Stimulated activated CD8-positive, alpha-beta memory T cell treated with anti-CD3 and anti-CD28 coated beads, Interleukin-15, amount 100 ng/mL, for 4 hours (primary cell): ENCODE measurements around the gene TBC1D2B.

ENCODE experiments used
- DNase-seq, 2 donors: peaks; one replicate each; pipeline ENCODE4 v3.0.0-alpha.2; 2020; ENCODE audit warnings: low read depth in 2 of 2

Gene TBC1D2B

GRCh38 chr15:78072080-78072892, 5.2 kb downstream of the TBC1D2B start:
- DNase-seq = peak in 1 of 2 donors; percentile 41

DNA sequence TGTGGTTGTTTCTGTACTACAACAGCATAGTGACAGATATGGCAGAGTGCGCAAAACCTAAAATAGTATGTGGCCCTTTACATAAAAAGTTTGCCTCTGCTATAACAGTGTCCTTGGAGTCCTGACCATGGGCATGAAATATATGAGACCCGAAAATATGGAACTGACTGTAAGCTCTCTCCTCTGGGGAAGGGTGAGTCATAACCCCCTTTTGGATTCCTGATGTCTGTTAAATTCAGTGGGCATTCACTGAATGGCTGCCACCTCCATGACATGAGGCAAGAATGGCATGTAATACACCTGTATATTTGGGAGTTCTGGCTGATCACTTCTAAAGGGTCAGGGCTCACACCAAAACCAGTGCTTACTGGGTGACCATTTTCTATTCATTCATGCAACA, 6.1 kb downstream of the TBC1D2B start:
- DNase-seq = no peak

GRCh38 chr15:78070049-78070700, 7.3 kb downstream of the TBC1D2B start:
- no peak for DNase-seq

DNA sequence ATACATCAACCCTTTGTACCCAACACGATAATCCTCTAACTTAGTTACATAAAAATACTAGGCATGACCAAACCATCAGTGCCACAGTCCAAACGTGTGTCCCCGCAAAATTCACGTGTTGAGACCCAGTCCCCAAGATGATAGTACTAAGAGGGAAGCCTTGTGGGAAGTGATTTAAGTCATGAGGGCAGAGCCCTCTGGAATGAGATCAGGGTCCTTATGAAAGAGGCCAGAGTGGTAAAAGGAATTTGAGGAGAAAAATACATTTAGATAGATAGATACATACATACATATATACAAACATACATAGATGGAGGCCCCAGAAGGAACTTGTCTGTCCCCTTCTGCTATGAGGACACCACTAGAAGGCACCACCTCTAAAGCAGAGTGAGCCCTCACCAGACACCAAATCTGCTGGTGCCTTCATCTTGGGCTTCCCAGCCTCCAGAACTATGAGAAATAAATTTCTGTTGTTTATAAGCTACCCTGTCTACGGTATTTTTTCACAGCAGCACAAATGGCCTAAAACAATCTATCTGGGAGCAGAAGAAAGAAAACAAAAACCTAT, 8.0 kb downstream of the TBC1D2B start:
- no peak for DNase-seq

- DNase-seq = no peak
These were observed 8.5 kb downstream of the TBC1D2B start for GRCh38 chr15:78069052-78069414.

- no peak for DNase-seq
These were observed 9.9 kb downstream of the TBC1D2B start for GRCh38 chr15:78067328-78068228.

- no peak for DNase-seq
These were observed 11.3 kb downstream of the TBC1D2B start for GRCh38 chr15:78065973-78066946.

DNA sequence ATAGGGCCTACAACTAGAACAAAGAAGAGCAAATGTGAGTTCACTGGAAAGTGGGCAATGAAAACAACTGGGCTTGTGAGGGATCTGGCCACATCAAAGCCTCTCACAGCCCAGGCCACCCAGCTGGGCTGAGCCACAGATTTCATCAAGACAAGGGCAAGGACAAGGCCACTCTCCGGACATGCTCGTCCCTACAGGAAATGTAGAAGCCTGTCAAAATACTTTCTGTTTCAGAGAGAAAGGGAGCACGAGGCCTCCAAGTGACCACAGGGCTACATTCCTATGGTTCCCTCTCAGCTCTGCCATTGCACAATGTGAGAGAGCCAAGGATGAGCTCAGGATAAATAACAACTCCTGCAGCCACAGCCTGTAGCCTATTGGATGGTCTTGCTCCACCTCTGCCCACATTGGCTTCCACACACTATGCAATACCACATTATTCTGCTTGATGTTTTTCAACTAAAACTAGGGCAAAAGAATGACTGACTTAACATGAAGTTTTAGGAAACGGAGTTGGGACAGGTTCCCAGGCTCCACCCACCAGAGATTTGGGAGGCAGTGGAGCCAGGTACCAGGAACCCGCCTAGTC, 12.1 kb downstream of the TBC1D2B start:
- DNase-seq = no peak

DNA sequence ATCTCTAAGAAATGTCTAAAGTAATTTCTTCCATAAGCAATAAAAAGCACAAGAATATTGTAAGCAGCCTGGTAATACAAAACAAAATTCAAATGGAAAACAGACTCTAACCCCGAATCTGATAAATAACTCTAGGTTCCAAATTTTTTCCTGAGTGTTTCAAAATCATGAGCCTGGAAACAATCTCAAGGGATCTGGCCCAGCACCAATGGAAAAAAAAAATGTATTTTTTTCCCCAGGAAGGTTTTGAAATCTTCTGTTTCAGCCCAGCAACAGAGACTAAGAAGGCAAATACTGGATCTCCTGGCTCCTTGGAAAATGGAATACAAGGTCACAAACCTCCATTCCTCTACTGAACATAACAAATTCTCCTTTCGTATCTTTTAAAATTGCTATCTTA, 13.0 kb downstream of the TBC1D2B start:
- no peak for DNase-seq

DNA sequence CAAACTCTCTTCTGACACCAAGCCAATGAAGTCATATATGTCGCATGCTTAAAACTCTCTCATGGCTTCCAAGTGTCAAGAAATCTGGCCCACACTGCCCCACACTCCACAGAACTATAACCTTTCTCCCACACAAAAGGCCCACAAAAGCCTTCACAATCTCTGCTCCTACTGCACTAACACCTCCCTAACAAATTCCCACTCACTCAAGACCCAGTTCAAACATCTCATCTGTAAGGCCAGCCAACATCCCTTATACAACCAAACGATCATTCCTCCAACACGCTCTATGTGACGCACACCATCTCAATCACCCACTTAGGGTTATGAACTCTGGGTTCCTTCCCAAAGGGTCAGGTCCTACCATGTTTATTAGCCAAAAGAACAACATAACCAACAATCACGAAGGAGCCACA, 13.5 kb downstream of the TBC1D2B start:
- DNase-seq = no peak

DNA sequence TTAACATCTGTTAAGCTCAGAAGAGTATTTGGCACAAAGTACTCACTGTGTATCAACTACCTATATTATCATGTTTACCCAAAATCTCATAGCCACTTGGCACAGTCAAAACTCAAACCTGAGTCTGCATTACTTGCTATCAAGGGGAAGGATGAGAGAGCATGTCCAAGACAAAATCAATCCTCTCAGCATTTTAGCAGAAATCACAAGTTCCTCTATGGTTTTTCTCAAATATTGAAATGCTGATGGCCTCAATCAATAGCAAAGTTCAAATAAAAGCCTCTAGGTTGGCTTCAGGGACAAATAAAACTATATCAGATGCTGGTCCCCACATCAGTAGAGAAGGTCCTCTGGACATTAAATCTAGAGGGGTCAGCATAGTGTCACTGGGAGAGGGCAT, 14.3 kb downstream of the TBC1D2B start:
- DNase-seq = no peak

GRCh38 chr15:78061963-78062427, 15.5 kb downstream of the TBC1D2B start:
- peak in 1 of 2 donors; percentile 46 for DNase-seq

DNA sequence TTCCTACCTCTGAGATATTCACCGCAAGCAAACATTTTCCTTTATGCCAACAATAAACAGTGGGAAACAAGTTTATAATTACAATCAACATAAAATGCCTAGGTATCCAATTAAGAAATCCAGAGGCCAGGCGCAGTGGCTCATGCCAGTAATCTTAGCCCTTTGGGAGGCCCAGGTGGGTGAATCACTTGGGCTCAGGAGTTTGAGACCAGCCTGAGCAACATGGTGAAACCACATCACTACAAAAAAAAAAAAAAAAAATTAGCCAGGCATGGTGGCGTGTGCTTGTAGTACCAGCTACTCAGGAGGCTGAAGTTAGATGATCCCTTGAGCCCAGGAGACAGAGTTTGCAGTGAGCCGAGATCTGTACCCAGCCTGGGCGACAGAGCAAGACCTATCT, 17.3 kb downstream of the TBC1D2B start:
- no peak for DNase-seq

DNA sequence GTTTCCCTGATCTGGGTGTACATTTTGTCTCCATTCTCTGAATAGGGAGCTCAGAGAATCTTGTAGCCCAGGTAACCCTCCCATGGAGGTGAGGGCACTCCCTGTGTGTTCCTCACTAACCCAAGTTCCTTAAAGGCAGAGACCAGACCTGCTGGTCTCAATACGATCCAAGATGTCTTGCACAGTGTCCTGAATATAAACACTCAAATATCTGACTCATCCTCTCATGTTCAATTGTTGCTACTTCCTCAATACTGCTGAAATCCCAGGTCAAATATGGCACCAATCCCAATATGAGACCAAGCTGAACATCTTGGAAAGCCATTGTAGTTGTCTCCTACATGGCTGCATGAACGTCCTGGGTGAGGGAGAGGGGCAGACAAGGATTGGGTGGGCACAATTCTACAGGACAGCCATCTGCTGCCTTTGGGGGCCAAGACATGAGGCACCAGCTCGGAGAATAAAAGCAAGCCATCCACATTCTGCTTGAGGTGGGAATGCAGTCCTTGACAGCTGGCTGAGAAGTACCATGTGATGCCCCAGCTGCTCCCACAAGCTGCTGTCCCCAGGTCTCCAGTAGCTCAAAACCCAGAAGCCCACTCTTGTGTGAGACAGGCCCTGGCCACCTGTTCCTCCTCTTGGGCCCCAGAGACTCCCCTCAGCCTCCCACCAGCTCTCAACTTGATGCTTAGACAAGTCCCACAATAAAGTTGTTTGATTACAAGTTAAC, 18.2 kb downstream of the TBC1D2B start:
- DNase-seq = no peak

DNA sequence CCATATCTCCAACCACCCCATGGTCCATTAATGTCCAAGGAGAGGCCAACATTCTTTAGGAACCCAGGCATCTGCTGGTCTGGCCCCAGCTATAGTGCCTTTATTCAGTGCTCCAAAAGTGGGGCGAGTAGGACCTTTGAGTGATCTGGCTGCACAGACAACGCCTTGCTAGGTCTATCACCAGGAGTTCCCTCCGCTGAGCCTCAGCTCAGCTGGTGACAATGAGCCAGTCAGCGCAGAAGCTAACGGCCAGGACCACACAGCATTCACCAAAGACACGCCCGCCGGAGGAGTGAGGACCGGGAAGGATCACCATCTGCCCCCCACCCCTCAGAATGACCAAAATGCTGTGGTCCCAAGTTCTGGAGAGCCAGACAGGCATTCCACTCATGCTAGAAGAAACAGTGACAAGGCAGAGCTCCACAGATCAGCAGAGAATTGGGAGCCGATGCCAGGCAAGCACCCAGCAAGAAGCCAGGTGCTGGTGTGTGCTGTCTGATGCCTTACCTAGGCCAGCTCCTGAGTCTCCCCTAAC, 19.0 kb downstream of the TBC1D2B start:
- DNase-seq = no peak

- DNase-seq = no peak
These were observed 19.7 kb downstream of the TBC1D2B start for GRCh38 chr15:78057803-78058202.

GRCh38 chr15:78056714-78057269, 20.7 kb downstream of the TBC1D2B start:
- no peak for DNase-seq

DNA sequence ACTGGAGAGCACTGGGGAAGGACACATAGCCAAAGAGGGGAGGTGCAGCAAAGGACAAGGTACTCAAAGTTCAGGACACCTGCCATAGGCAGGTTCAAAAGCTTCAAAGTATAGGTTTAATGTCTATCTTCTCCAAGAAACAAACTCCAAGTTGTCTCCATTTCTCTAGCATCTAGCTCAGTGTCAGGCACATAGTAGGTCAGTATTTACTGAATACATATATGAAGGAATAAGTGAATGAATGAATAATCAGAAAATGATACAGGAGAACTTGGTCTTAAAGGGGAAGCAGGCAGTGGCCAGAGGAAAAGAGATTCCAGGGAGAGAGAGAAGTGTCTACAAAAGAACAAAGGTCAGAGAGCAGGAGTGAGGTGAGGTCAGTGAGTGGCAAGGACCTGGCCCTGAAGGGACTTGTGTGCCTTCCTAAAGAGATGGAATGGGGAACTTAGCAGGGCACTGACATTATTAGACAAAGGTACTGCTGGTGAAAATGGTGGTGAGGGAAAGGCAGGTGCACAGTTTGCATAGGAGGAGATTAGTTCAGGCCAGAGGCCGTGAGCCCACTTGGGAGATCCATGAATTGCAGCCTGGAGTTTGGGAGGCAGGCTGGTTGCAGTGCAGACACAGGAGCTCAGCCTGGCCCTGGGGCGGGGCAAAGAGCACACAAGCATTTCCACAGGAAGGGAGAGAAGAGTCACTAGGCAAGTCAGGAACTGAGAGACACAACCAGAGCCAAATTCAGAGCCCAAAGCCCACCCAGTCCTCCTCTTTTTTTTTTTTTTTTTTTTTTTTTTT, 21.4 kb downstream of the TBC1D2B start:
- DNase-seq = no peak
